NCI-H446 (cell line): ENCODE data around the gene NPAS2.

Experiments
- DNase-seq, 2 experiments: peaks; one replicate each; lab custom pipeline; 2025; lab: John Stamatoyannopoulos, UW

The NPAS2 gene

DNA sequence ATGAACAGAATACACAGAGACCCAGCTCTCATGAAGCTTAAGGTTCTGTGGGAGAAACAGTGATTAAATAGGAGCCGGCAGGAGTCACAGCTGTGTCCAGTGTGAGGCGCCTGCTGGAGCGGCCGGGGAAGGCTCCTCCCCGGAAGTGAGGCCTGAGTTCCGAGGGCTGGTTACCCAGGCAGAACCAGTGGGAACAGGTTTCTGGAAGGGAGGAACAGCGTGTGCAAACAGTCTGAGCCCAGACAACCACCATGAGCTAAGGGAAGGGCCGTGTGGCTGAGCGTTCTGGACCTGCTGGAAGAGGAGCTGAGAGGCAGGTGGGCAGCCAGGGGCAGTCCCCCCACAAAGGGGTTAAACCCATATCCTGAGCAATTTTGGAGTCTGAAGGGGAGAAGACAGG lies 26.0 kb upstream of the NPAS2 start:
- no peak for DNase-seq

GRCh38 chr2:100796499-100797100 lies 23.3 kb upstream of the NPAS2 start:
- no peak for DNase-seq

- peak in 1 of 2 experiments; percentile 16 for DNase-seq
Measured at GRCh38 chr2:100799686-100800085, 20.3 kb upstream of the NPAS2 start.

- DNase-seq, result no peak
Measured at GRCh38 chr2:100800915-100801314, 19.0 kb upstream of the NPAS2 start.

GRCh38 chr2:100801402-100801801 lies 18.5 kb upstream of the NPAS2 start:
- no peak for DNase-seq

GRCh38 chr2:100802066-100802465 lies 17.9 kb upstream of the NPAS2 start:
- no peak for DNase-seq

- no peak for DNase-seq
Measured at GRCh38 chr2:100803334-100803733, 16.6 kb upstream of the NPAS2 start.

DNA sequence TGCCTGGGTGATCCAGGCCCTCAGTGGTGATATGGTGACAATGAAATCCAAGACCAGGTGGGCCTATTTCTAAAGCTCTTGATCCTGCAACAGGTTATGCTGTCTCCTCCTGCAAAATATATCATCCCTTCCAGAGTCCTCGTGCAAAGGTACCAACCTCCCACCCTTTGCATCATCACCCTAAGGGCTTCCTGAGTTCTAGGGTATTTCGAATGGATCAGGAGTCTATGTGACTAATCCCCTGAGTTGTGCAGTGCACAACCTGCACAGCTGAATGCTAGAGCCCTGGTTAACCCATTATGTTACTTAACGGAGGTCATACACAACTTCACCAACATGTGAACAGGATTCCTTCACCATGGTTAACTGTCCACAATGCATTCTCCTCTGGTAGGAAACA lies 13.4 kb upstream of the NPAS2 start:
- DNase-seq, result no peak

GRCh38 chr2:100807707-100808106 lies 12.2 kb upstream of the NPAS2 start:
- DNase-seq, result no peak

DNA sequence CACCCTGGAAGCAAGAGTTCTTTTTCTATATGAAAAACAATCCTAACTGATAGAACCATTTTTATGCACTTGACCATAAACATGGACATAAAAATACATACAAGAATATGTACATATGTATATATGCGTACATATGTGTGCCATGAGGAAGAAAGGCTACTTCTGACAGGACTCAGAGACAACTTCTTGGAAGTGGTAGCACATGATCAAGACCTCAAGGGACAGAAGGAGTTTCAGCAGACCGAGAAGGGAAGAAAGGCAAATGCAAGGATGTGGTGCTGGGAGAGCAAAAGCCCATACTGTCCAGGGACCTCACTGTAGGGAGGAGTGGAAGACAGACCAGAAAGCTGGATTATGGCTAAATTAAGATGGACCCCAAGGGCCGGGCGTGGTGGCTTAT lies 11.4 kb upstream of the NPAS2 start:
- DNase-seq, result no peak

DNA sequence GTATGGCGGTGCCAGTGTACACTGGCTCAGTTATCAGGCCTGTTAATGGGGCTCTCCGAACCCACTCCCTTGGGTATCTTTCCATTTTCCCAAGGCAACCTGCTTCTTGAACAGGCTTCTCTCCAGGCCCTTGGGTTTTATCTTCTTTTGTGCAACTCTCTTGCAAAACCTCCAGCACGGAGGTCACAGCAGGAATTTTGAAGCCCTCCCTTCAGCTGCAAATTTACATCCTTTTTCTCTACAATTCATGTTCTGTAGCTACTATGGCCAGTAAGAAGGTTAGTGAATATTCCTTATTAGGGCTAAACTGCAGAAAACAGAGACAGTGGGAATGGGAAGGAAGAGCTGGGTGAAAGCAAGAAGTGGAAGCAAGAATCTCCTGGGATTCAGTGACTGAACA lies 10.4 kb upstream of the NPAS2 start:
- DNase-seq, result no peak

DNA sequence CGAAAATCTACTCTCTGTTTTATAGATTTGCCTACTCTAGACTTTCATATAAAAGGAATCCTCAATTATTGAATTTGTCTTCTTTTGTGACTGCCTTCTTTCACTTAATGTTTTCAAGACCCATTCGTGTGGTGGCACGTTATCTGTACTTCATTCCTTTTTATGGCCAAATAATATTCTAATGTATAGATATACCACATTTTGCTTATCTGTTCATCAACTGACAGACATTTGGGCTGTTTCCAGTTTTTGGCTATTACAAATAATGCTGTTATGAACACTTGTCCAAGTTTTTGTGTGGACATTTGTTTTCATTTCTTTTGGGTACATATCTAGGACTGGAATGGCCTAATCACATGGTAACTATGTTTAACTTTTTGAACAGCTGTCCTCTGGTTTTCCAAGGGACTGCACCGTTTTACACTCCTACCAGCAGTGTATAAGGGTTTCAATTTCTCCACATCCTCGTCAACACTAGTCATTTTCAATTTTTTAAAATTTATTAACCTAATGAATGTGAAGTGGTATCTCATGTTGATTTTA lies 9.3 kb upstream of the NPAS2 start:
- DNase-seq, result no peak

DNA sequence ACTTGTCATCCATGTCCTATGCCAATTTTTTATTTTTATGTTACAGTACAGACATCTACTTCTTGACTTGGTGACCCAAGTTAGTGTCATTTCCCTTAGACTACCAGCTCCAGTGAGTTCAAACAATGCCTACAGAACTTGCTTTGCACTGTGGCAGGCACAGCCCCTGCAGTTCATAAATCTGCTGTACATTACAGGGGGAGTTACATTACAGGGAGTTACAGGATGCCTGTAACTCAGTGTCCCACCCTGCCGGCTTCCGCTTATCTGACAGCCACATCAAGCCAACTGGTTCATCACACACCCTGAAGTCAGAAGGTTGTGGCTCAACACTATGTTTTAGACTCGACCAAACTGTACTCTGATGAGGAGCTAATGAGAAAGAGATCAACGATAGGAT lies 7.8 kb upstream of the NPAS2 start:
- DNase-seq, result no peak

- no peak for DNase-seq
Measured at GRCh38 chr2:100812573-100812972, 7.4 kb upstream of the NPAS2 start.

- DNase-seq, result no peak
Measured at GRCh38 chr2:100813527-100813926, 6.4 kb upstream of the NPAS2 start.

- no peak for DNase-seq
Measured at GRCh38 chr2:100814043-100814442, 5.9 kb upstream of the NPAS2 start.

- DNase-seq, result no peak
Measured at GRCh38 chr2:100814453-100814852, 5.5 kb upstream of the NPAS2 start.

GRCh38 chr2:100817388-100817985 lies 2.5 kb upstream of the NPAS2 start:
- no peak for DNase-seq

GRCh38 chr2:100818003-100818605 lies 1.8 kb upstream of the NPAS2 start:
- no peak for DNase-seq

DNA sequence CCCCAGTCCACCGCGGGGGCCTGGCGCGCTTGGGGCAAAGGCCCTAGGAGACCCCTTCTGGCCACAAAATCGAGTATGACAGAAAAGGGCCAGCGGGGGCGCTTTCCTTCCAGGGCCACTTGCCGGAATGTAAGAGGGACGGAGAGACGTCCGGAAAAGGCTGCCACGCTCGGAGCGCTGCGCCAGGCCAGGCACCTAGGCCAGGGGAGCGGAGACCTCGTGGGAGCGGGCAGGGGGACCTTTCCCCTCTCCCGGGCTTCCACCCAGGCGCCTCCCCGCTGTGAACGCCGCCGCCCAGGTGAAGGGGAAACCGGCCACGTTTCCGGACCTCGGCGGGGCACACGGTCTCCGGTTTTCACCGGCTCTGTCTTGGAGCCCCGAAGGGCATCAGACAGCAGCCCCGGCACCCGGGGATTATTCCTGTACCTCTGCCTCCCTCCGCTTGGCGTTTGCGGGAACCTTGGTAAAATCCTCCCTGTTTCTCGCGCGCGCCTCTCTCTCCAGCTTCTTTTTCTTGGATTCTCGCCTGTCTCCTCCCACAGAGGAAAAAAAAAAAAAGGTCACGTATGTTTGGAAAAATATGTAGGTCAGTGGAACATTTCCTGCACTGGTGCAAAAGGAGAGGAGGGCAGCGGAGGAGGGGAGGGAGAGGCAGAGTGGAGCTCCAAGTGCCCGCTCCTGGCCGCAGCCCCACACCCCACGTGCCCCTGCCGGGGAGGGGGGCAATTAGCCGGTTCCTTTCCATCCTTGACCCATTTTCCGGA lies 1.2 kb upstream of the NPAS2 start:
- DNase-seq, result no peak

DNA sequence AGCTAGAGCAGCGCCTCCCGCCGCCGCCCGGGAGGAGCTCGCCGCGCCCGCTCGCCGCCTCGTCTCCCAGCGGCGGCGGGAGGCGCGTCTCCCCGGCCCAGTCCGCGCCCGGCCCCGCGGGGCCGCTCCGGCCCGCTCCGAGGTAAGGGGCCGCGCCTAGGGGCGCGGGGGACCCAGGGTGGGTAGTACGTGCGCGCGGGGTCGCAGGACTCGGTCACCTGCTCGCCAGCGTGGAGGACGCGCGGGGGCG lies 259 bp downstream of the NPAS2 start:
- no peak for DNase-seq

- DNase-seq, result no peak
Measured at GRCh38 chr2:100820523-100821254, 750 bp downstream of the NPAS2 start.
